Gastrocnemius medialis (tissue), 4 donors: ENCODE measurements around the gene RABAC1. TPM values are rescaled to one million over a fixed set of nuclear protein-coding genes. Genes with fewer than 3 reads are reported as not detected.
"Not testable (repeated sequence)": the region's sequence is repeated elsewhere in the genome, so short reads cannot be mapped to it uniquely, and the experiment has no call there.

Experiments
- ATAC-seq, 2 donors: fragments of 150-250 bp; one replicate each; pipeline ENCODE4 v1.9.1; 2016
- DNase-seq, 2 donors: peaks; one replicate each; pipeline ENCODE4 v3.0.0-alpha.2; 2019
- H3K27ac ChIP-seq, 4 donors: fragments of 200-600 bp; sonication (generic); 1 replicate in 1 of 4; 2 replicates in 3 of 4; pipeline ENCODE4 v1.5.1; 2016 to 2018; ENCODE audit warnings: mild to moderate bottlenecking in 2 of 4, moderate library complexity in 1 of 4
- H3K27me3 ChIP-seq, 3 donors: fragments of 200-600 bp; sonication (generic) in 2 of 3; 1 replicate in 1 of 3; 2 replicates in 2 of 3; pipeline versions ENCODE4 v1.5.1 to v1.6.0; 2016 to 2019; ENCODE audit warnings: mild to moderate bottlenecking in 1 of 3, moderate library complexity in 1 of 3
- H3K36me3 ChIP-seq, 2 donors: fragments of 200-600 bp; sonication (generic) in 1 of 2; one replicate each; pipeline ENCODE4 v1.5.1; 2017 to 2018
- H3K4me1 ChIP-seq, 2 donors: fragments of 200-600 bp; sonication (generic) in 1 of 2; one replicate each; pipeline ENCODE4 v1.5.1; 2016 to 2017; ENCODE audit warnings: mild to moderate bottlenecking in 2 of 2
- H3K4me3 ChIP-seq, 4 donors: fragments of 200-600 bp; sonication (generic) in 3 of 4; 1 replicate in 1 of 4; 2 replicates in 3 of 4; pipeline ENCODE4 v1.5.1; 2016 to 2019; ENCODE audit warnings: mild to moderate bottlenecking in 2 of 4
- H3K9me3 ChIP-seq, 3 donors: fragments of 200-600 bp; sonication (generic) in 2 of 3; 1 replicate in 1 of 3; 2 replicates in 2 of 3; pipeline ENCODE4 v1.5.1; 2016 to 2019
- POLR2A ChIP-seq, 2 donors: fragments of 450-650 bp; IDR thresholded peaks; one replicate each; pipeline ENCODE4 v1.6.1; 2017; ENCODE audit warnings: antibody characterized with exemption in 2 of 2, mild to moderate bottlenecking in 2 of 2, moderate library complexity in 2 of 2
- in situ Hi-C, 4 donors: fragments of 200-750 bp; cut with MboI; loops; one replicate each; pipeline versions ENCODE4 v1.15.0 to v1.8.0; 2017; ENCODE audit warnings: low sequenced_read_pairs in 4 of 4
- intact Hi-C: fragments of 100-400 bp; cut with DNase I; formaldehyde crosslinking; loops from one replicate; pipeline ENCODE4 v1.15.1; 2023; ENCODE audit warnings: low total_unique reads
- total RNA-seq, 4 donors: library from RNA; depleted of rRNA; stranded (reverse); fragments of >200 nt; gene quantifications; one replicate each; pipeline versions ENCODE4 v1.1.0 to v1.2.3, GENCODE V29; 2016
- TF ChIP-seq, protein P1 (sequence below), 5 experiments: fragments of 450-650 bp in 3 of 5; fragments of 200-600 bp in 2 of 5; sonication (generic) in 2 of 5; IDR thresholded peaks in 4 of 5; conservative IDR thresholded peaks in 1 of 5; 1 replicate in 4 of 5; 2 replicates in 1 of 5; pipeline ENCODE4 v1.5.1; 2016 to 2019; ENCODE audit warnings: antibody characterized with exemption in 5 of 5, mild to moderate bottlenecking in 3 of 5, moderate library complexity in 3 of 5

RABAC1 gene
- total RNA-seq, 4 donors from 2014 or later, result 94.4 to 146 (median 110) TPM

DNA sequence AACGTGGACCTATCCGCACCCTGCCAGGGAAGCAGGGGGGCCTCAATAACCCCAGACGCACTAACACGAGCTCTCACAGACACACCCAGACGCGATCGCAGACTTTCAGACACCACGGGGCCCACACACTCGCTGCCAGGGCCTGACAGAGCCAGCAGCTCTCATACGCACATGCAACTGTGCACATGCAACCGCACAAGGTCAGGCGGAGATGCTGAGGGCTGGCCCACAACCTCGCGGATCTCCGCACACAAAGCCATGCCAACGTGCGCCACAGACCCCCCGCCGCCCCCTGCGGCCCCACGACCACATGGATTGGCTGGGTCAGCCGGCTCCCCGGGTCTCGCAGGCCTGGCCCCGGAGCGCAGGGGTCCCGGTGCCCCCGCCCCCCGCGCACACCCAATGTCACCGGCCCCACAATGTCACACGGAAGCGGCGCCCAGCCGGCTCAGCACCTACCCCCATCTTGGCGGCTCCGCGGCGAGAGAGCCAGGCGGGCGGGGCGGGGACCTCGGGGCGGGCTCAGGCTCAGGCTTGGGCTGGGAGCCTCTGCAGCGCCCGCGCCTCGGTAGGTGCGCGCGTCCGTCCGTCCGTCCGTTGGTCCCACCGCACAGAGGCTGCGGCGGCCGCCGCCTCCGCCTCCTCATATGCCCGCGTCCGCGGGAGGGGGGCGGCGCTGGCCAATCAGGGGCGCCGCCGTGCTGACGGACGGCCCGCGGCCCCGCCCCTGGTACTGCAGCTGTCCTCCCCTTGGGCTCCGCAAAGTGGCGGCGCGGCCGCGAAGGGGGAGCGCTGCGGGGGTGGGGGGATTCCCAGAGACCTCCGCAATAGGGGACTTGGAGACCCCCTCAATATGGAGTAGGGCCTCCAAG lies 34.7 kb upstream of the RABAC1 start, which contains the start of gene ATP1A3:
Gene ATP1A3, minus strand, starts transcription at position 619 of the 872 bp plus-strand sequence. Its CDS starts 154 bp downstream, at position 465.
- H3K9me3 ChIP-seq, result no peaks in the 10 kb centered on the region
- DNase-seq, result no peak
- in situ Hi-C loops, result no loop called here
- peaks cover 0 to 8% of the 10 kb centered on the region in 2 donors for H3K4me1 ChIP-seq
- H3K4me3 ChIP-seq, result peak within 1 kb of the TSS; percentile 37 to 49 (median 44)
- H3K36me3 ChIP-seq, result no peaks in the 10 kb centered on the region
- intact Hi-C loops, result no loop called here
- H3K27me3 ChIP-seq, result peaks cover 40 to 65% (median 60%) of the 10 kb centered on the region in 3 donors
- H3K27ac ChIP-seq, result no peak within 1 kb of the TSS
- TF ChIP-seq, protein P1, sequence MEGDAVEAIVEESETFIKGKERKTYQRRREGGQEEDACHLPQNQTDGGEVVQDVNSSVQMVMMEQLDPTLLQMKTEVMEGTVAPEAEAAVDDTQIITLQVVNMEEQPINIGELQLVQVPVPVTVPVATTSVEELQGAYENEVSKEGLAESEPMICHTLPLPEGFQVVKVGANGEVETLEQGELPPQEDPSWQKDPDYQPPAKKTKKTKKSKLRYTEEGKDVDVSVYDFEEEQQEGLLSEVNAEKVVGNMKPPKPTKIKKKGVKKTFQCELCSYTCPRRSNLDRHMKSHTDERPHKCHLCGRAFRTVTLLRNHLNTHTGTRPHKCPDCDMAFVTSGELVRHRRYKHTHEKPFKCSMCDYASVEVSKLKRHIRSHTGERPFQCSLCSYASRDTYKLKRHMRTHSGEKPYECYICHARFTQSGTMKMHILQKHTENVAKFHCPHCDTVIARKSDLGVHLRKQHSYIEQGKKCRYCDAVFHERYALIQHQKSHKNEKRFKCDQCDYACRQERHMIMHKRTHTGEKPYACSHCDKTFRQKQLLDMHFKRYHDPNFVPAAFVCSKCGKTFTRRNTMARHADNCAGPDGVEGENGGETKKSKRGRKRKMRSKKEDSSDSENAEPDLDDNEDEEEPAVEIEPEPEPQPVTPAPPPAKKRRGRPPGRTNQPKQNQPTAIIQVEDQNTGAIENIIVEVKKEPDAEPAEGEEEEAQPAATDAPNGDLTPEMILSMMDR (IDR thresholded peaks at IDR 0.05 in 4 of 5, conservative IDR thresholded peaks at IDR 0.05 in 1 of 5), result no peak
- TF ChIP-seq POLR2A (IDR thresholded peaks at IDR 0.05), result no peak
- peak in 1 of 2 donors; percentile 70 for ATAC-seq

DNA sequence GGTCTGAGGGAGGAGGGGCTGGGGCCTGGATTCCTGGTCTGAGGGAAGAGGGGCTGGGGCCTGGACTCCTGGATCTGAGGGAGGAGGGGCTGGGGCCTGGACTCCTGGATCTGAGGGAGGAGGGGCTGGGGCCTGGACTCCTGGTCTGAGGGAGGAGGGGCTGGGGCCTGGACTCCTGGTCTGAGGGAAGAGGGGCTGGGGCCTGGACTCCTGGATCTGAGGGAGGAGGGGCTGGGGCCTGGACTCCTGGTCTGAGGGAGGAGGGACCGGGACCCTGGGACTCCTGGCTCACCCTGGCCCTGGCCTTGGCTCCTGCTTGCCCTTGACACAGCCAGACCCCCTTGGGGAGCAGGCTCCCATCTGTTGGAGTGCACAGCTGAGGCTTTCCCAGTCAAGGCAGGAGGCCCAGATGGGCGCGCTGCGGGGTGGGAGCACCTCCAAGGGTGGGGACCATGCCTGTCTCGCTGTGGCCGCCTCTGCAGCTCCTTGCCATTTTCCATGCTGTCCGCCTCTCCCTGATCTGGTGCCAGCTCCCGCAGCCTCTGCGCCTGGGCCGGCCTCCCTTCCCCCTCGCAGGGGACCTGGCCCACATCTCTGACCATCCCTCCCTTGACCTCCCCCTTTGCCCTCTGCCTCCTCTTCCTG lies 32.9 kb upstream of the RABAC1 start:
- ATAC-seq, H3K4me1 ChIP-seq, H3K27ac ChIP-seq, DNase-seq, intact Hi-C loops, H3K36me3 ChIP-seq, in situ Hi-C loops, H3K9me3 ChIP-seq, H3K4me3 ChIP-seq: not testable (repeated sequence)
- H3K27me3 ChIP-seq, result peaks cover 29 to 51% (median 44%) of the 10 kb centered on the region in 3 donors

- peaks cover 0 to 5% of the 10 kb centered on the region in 2 donors for H3K4me1 ChIP-seq
- intact Hi-C loops (no loop called here), in situ Hi-C loops (no loop called here)
- H3K27ac ChIP-seq, result no peak overlapping the region
- ATAC-seq, result no peak
- H3K9me3 ChIP-seq, result no peaks in the 10 kb centered on the region
- TF ChIP-seq, protein P1 (IDR thresholded peaks at IDR 0.05 in 4 of 5, conservative IDR thresholded peaks at IDR 0.05 in 1 of 5), result no peak
- TF ChIP-seq POLR2A (IDR thresholded peaks at IDR 0.05), result no peak
- DNase-seq, result no peak
- H3K36me3 ChIP-seq, result no peaks in the 10 kb centered on the region
- H3K4me3 ChIP-seq, result no peak overlapping the region
- H3K27me3 ChIP-seq, result peaks cover 22 to 41% (median 37%) of the 10 kb centered on the region in 3 donors
Measured at GRCh38 chr19:41991025-41991424, 31.9 kb upstream of the RABAC1 start.

DNA sequence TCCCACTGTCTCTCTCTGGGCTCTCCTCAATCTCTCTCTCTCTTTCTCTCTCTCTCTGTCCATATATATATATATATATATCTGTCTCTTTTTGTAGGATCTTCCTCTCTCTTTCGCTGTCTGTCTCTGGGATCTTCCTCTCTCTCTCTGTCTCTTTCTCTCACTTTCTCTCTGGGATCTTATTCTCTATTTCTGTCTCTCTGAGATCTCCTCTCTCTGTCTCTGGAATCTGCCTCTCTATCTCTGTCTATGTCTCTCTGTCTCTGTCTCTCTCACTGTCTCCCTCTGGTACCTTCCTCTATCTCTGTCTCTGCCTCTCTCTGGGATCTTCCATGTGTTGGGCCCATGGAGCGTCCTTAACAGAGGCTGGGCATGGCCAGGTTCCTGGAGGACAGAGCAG lies 31.5 kb upstream of the RABAC1 start:
- H3K27ac ChIP-seq, result no peak overlapping the region
- ATAC-seq (no peak), DNase-seq (no peak)
- H3K9me3 ChIP-seq, result no peaks in the 10 kb centered on the region
- H3K4me1 ChIP-seq, result peaks cover 0 to 5% of the 10 kb centered on the region in 2 donors
- intact Hi-C loops, result no loop called here
- H3K4me3 ChIP-seq, result no peak overlapping the region
- in situ Hi-C loops, result no loop called here
- TF ChIP-seq POLR2A (IDR thresholded peaks at IDR 0.05), result no peak
- H3K27me3 ChIP-seq, result peaks cover 19 to 40% (median 35%) of the 10 kb centered on the region in 3 donors
- no peaks in the 10 kb centered on the region for H3K36me3 ChIP-seq

DNA sequence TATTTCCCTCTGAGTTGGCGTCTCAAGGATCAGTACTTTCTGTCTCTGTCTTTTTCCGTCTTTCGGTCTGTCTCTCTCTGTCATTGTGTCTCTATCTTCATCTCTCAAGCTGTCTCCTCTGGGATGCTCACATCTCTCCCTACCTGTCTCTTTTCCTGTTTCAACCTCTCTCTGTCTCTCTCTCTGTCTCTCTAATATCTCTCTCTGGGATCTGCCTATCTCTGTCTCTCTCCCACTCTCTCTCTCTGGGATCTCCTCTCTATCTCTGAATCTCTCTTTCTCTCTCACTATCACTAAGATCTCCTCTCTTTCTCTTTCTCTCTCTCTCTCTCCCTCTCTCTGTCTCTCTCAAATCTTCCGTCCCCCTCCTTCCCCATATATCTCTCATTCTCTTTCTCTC lies 30.9 kb upstream of the RABAC1 start:
- Histone ChIP-seq H3K9me3 (no peaks in the 10 kb centered on the region), H3K27ac (no peak overlapping the region), H3K4me3 (no peak overlapping the region), H3K27me3 (peaks cover 17 to 34% (median 29%) of the 10 kb centered on the region in 3 donors), H3K4me1 (peaks cover 0 to 5% of the 10 kb centered on the region in 2 donors), H3K36me3 (no peaks in the 10 kb centered on the region)
- in situ Hi-C loops (no loop called here), intact Hi-C loops (no loop called here)
- no peak for DNase-seq
- no peak for ATAC-seq
- TF ChIP-seq POLR2A (IDR thresholded peaks at IDR 0.05), result no peak
- TF ChIP-seq, protein P1 (IDR thresholded peaks at IDR 0.05 in 4 of 5, conservative IDR thresholded peaks at IDR 0.05 in 1 of 5), result no peak
